ENCODE data around the gene OSBPL8.
A peak's percentile ranks its signal among the peaks of the same experiment; 100 is the strongest.
"Not testable (repeated sequence)": the region's sequence is repeated elsewhere in the genome, so short reads cannot be mapped to it uniquely, and the experiment has no call there.

The OSBPL8 gene

DNA sequence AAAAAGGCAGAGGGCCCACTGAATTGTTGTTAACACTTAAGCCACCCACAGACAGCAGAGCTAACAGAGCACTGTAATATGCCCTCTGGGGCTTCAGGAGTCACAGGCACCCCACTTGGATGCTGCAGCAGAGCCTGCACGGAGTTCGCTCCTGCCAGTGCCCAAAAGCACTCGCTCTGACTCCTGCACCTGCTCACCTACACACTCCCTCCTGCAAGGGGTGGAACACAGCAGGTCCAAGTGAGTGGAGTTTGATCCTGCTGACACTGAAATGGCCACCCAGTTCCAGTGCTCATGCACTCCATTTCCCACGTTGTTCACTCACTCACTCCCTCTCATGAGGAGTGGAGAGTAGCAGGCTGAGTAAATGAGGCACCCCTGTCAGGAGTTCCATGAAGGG is 68.8 kb downstream of the OSBPL8 start:
- no peak overlapping the region for H3K27ac Mint-ChIP-seq
- peaks cover 63% of the 10 kb centered on the region for H3K36me3 Mint-ChIP-seq (ENCODE audit: low read depth)
- peaks cover 5% of the 10 kb centered on the region for H3K4me1 Mint-ChIP-seq
- no peak overlapping the region for H3K4me3 Mint-ChIP-seq
- peaks cover 33% of the 10 kb centered on the region for H3K9me3 Mint-ChIP-seq
- TF ChIP-seq, protein P1, sequence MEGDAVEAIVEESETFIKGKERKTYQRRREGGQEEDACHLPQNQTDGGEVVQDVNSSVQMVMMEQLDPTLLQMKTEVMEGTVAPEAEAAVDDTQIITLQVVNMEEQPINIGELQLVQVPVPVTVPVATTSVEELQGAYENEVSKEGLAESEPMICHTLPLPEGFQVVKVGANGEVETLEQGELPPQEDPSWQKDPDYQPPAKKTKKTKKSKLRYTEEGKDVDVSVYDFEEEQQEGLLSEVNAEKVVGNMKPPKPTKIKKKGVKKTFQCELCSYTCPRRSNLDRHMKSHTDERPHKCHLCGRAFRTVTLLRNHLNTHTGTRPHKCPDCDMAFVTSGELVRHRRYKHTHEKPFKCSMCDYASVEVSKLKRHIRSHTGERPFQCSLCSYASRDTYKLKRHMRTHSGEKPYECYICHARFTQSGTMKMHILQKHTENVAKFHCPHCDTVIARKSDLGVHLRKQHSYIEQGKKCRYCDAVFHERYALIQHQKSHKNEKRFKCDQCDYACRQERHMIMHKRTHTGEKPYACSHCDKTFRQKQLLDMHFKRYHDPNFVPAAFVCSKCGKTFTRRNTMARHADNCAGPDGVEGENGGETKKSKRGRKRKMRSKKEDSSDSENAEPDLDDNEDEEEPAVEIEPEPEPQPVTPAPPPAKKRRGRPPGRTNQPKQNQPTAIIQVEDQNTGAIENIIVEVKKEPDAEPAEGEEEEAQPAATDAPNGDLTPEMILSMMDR (IDR thresholded peaks at IDR 0.05; ENCODE audit: unreplicated experiment in 3 of 3), result no peak
- H3K27me3 Mint-ChIP-seq (ENCODE audit: low read depth), result no peaks in the 10 kb centered on the region

GRCh38 chr12:76489737-76490136 is 69.8 kb downstream of the OSBPL8 start:
- Mint-ChIP-seq H3K36me3 (ENCODE audit: low read depth) (peaks cover 59% of the 10 kb centered on the region), H3K4me1 (peaks cover 5% of the 10 kb centered on the region), H3K4me3 (no peak overlapping the region), H3K27me3 (ENCODE audit: low read depth) (no peaks in the 10 kb centered on the region), H3K9me3 (peaks cover 26% of the 10 kb centered on the region), H3K27ac (no peak overlapping the region)
- TF ChIP-seq, protein P1 (IDR thresholded peaks at IDR 0.05; ENCODE audit: unreplicated experiment in 3 of 3), result no peak

DNA sequence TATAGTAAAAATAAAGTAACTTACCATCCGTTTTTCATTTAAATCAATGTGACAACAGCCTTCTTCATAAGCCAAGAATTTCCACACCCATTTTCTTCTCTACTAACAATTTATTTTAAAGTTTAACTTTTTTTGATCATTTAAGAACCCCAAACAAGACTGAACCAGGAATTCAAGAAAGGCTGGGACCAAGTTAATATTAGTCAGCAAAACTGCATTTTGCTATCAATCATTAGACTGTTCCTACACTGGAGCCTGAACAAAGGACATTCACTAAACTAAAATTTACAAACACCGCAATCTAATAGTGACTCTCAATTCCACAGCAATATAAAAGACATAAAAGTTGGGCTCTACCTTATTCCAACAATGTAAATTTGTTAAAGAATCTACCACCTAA is 73.6 kb downstream of the OSBPL8 start:
- Mint-ChIP-seq H3K36me3 (ENCODE audit: low read depth) (peaks cover 36% of the 10 kb centered on the region), H3K9me3 (peaks cover 3% of the 10 kb centered on the region), H3K27me3 (ENCODE audit: low read depth) (no peaks in the 10 kb centered on the region), H3K4me3 (peak overlapping the region in 2 of 3 experiments; percentile 43 to 57), H3K4me1 (peaks cover 5% of the 10 kb centered on the region), H3K27ac (peak overlapping the region; percentile 82 to 92 (median 90))
- TF ChIP-seq, protein P1 (IDR thresholded peaks at IDR 0.05; ENCODE audit: unreplicated experiment in 3 of 3), result no peak

- no peaks in the 10 kb centered on the region for H3K27me3 Mint-ChIP-seq (ENCODE audit: low read depth)
- peaks cover 29% of the 10 kb centered on the region for H3K36me3 Mint-ChIP-seq (ENCODE audit: low read depth)
- H3K4me3 Mint-ChIP-seq, result no peak overlapping the region
- H3K9me3 Mint-ChIP-seq, result no peaks in the 10 kb centered on the region
- peaks cover 1% of the 10 kb centered on the region for H3K4me1 Mint-ChIP-seq
- TF ChIP-seq, protein P1 (IDR thresholded peaks at IDR 0.05; ENCODE audit: unreplicated experiment in 3 of 3), result no peak
- no peak overlapping the region for H3K27ac Mint-ChIP-seq
Observed at GRCh38 chr12:76480796-76481195, 78.8 kb downstream of the OSBPL8 start.

DNA sequence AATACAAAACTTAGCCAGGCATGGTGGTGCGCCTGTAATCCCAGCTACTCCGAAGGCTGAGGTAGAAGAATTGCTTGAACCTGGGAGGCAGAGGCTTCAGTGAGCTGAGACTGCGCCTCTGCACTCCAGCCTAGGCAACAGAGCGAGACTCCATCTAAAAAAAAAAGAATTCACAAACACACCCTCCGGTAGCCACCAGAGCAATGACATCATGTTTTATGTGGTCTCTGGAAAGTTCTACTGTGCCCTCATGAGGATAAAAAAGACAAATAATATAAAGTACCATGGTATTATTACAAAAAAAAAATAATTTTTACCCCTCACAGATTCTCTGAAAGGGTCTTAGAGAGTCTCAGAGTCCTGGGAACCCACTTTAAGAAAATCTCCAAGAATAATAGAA is 81.5 kb downstream of the OSBPL8 start:
- Mint-ChIP-seq H3K4me1 (peaks cover 5% of the 10 kb centered on the region), H3K36me3 (ENCODE audit: low read depth) (peaks cover 27% of the 10 kb centered on the region), H3K27me3 (ENCODE audit: low read depth) (no peaks in the 10 kb centered on the region), H3K4me3 (no peak overlapping the region), H3K27ac (no peak overlapping the region), H3K9me3 (no peaks in the 10 kb centered on the region)
- TF ChIP-seq, protein P1 (IDR thresholded peaks at IDR 0.05; ENCODE audit: unreplicated experiment in 3 of 3), result no peak

DNA sequence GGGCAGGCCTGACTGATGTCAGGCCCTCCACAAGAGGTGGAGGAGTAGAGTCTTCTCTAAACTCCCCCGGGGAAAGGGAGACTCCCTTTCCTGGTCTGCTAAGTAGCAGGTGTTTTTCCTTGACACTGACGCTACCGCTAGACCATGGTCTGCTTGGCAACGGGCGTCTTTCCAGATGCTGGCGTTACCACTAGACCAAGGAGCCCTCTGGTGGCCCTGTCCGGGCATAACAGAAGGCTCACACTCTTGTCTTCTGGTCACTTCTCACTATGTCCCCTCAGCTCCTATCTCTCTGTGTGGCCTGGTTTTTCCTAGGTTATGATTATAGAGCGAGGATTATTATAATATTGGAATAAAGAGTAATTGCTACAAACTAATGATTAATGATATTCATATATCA is 86.7 kb downstream of the OSBPL8 start:
- H3K27me3 Mint-ChIP-seq (ENCODE audit: low read depth); H3K4me3 Mint-ChIP-seq; H3K27ac Mint-ChIP-seq; H3K4me1 Mint-ChIP-seq; H3K9me3 Mint-ChIP-seq; H3K36me3 Mint-ChIP-seq (ENCODE audit: low read depth): not testable (repeated sequence)
- TF ChIP-seq, protein P1 (IDR thresholded peaks at IDR 0.05; ENCODE audit: unreplicated experiment in 3 of 3), result peak in 1 of 3 experiments; percentile 15
